ENCODE data around the gene DDR1.
A peak's percentile ranks its signal among the peaks of the same experiment; 100 is the strongest.
"Not testable (repeated sequence)": the region's sequence is repeated elsewhere in the genome, so short reads cannot be mapped to it uniquely, and the experiment has no call there.

Gene DDR1

GRCh38 chr6:30922447-30922852, 38.1 kb downstream of the DDR1 start:
- no peak for DNase-seq

- DNase-seq, result not testable (repeated sequence)
These were observed 39.8 kb downstream of the DDR1 start for GRCh38 chr6:30924040-30924627.

GRCh38 chr6:30926644-30927043, 42.3 kb downstream of the DDR1 start:
- no peak for DNase-seq

- DNase-seq, result not testable (repeated sequence)
These were observed 42.8 kb downstream of the DDR1 start for GRCh38 chr6:30927080-30927479.

GRCh38 chr6:30928677-30929076, 44.4 kb downstream of the DDR1 start:
- DNase-seq, result no peak

GRCh38 chr6:30930506-30930905, 46.2 kb downstream of the DDR1 start:
- no peak for DNase-seq

GRCh38 chr6:30931272-30931671, 47.0 kb downstream of the DDR1 start:
- no peak for DNase-seq

- no peak for DNase-seq
These were observed 47.8 kb downstream of the DDR1 start, which contains the start of gene SFTA2 for GRCh38 chr6:30931969-30932645. Gene SFTA2, minus strand, starts transcription at chr6:30932170. Its CDS starts 74 bp downstream, at chr6:30932096.

- DNase-seq, result no peak
These were observed 48.5 kb downstream of the DDR1 start for GRCh38 chr6:30932665-30933365.

GRCh38 chr6:30935018-30935417, 50.7 kb downstream of the DDR1 start:
- no peak for DNase-seq

GRCh38 chr6:30937265-30937664, 52.9 kb downstream of the DDR1 start:
- no peak for DNase-seq

GRCh38 chr6:30938730-30939129, 54.4 kb downstream of the DDR1 start:
- no peak for DNase-seq

GRCh38 chr6:30939473-30939872, 55.2 kb downstream of the DDR1 start:
- DNase-seq, result no peak

- no peak for DNase-seq
These were observed 56.2 kb downstream of the DDR1 start, which contains the start of gene MUCL3 for GRCh38 chr6:30940361-30940986. Gene MUCL3, plus strand, starts transcription at chr6:30940973. Its CDS starts 27 bp downstream, at chr6:30941000.

GRCh38 chr6:30942338-30943060, 58.2 kb downstream of the DDR1 start:
- DNase-seq, result peak; percentile 21 to 48

- DNase-seq, result no peak
These were observed 59.7 kb downstream of the DDR1 start for GRCh38 chr6:30944051-30944450.

- no peak for DNase-seq
These were observed 61.0 kb downstream of the DDR1 start for GRCh38 chr6:30945281-30945680.

GRCh38 chr6:30947231-30947630, 62.9 kb downstream of the DDR1 start:
- DNase-seq, result no peak

GRCh38 chr6:30948811-30949210, 64.5 kb downstream of the DDR1 start:
- DNase-seq, result no peak

Data from inflammatory macrophage treated with lipopolysaccharide for 1 hour (primary cell).